NOMO-1 treated with dmso at 0.1 percent for 144 hours (cell line): Measurements from ENCODE around the gene COPS7A.

Experiments used
- DNase-seq: peaks from one replicate; lab custom pipeline; 2025; ENCODE audit not compliant: unreplicated experiment; lab: John Stamatoyannopoulos, UW

Gene COPS7A

GRCh38 chr12:6768990-6769389 lies 45.1 kb downstream of the COPS7A start:
- no peak for DNase-seq

GRCh38 chr12:6769666-6770065 lies 45.8 kb downstream of the COPS7A start:
- DNase-seq = no peak

- DNase-seq = no peak
Observed at GRCh38 chr12:6770094-6770493, 46.2 kb downstream of the COPS7A start.

- no peak for DNase-seq
Observed at GRCh38 chr12:6770600-6770999, 46.8 kb downstream of the COPS7A start.

- no peak for DNase-seq
Observed at GRCh38 chr12:6771091-6771495, 47.2 kb downstream of the COPS7A start.

- no peak for DNase-seq
Observed at GRCh38 chr12:6771509-6772330, 47.9 kb downstream of the COPS7A start.

- no peak for DNase-seq
Observed at GRCh38 chr12:6772331-6772695, 48.5 kb downstream of the COPS7A start, which contains the start of gene LAG3. LAG3 (plus strand) TSS chr12:6772520; CDS start chr12:6772853, 333 bp downstream.

GRCh38 chr12:6772726-6773589 lies 49.1 kb downstream of the COPS7A start:
- no peak for DNase-seq

- no peak for DNase-seq
Observed at GRCh38 chr12:6773590-6774351, 49.9 kb downstream of the COPS7A start.

GRCh38 chr12:6774499-6775062 lies 50.7 kb downstream of the COPS7A start:
- no peak for DNase-seq

GRCh38 chr12:6775185-6776174 lies 51.6 kb downstream of the COPS7A start:
- no peak for DNase-seq

GRCh38 chr12:6777386-6777785 lies 53.5 kb downstream of the COPS7A start:
- no peak for DNase-seq

- no peak for DNase-seq
Observed at GRCh38 chr12:6778217-6778573, 54.3 kb downstream of the COPS7A start.

- DNase-seq = peak; percentile 84
Observed at GRCh38 chr12:6778574-6779550, 55.0 kb downstream of the COPS7A start.

- DNase-seq = no peak
Observed at GRCh38 chr12:6779708-6780432, 56.0 kb downstream of the COPS7A start.

GRCh38 chr12:6780573-6780972 lies 56.7 kb downstream of the COPS7A start:
- DNase-seq = no peak
